SK-N-SH (cell line): ENCODE data around the gene GPLD1. TPM values are rescaled to one million over a fixed set of nuclear protein-coding genes. Genes with fewer than 3 reads are reported as not detected.

Experiments
- CTCF ChIA-PET: fragments of 300-600, 350-600 bp; formaldehyde crosslinking; extraction: SDS; loops from one replicate; lab custom pipeline; 2021; lab: Yijun Ruan, JAX
- POLR2A ChIA-PET: fragments of 350-600 bp; sonication (Branson Sonifier 250); formaldehyde crosslinking; extraction: SDS; loops from one replicate; lab custom pipeline; 2020; ENCODE audit warnings: antibody characterized with exemption, inconsistent platforms; lab: Yijun Ruan, JAX
- DNase-seq: peaks from one replicate; pipeline ENCODE4 v3.0.0; 2012
- H2AFZ ChIP-seq: fragments of 200-600 bp; sonication (generic); 2 replicates; pipeline ENCODE4 v1.8.1; 2016; ENCODE audit warnings: antibody characterized with exemption, mild to moderate bottlenecking, low read depth
- H3F3A ChIP-seq: fragments of 200-600 bp; sonication (generic); replicated peaks from 2 replicates; pipeline ENCODE3; 2016; ENCODE audit warnings: antibody characterized with exemption, mild to moderate bottlenecking; ENCODE audit not compliant: insufficient read depth
- H3K27ac ChIP-seq, 2 experiments: fragments of 200-500 bp in 1 of 2; fragments of 200-600 bp in 1 of 2; sonication (Bioruptor generic) in 1 of 2; sonication (generic), shearing (Covaris generic) in 1 of 2; 2 replicates each; pipeline versions ENCODE4 v1.5.1 to v1.6.1; 2014 to 2016; ENCODE audit warnings: low read depth in 2 of 2, inconsistent platforms in 1 of 2, low read length in 1 of 2, mild to moderate bottlenecking in 1 of 2, mixed read lengths in 1 of 2
- H3K27me3 ChIP-seq: fragments of 200-600 bp; sonication (generic), shearing (Covaris generic); 2 replicates; pipeline ENCODE4 v1.6.1; 2016; ENCODE audit warnings: mixed run types; ENCODE audit not compliant: insufficient read depth
- H3K36me3 ChIP-seq, 2 experiments: fragments of 200-500 bp in 1 of 2; fragments of 200-600 bp in 1 of 2; sonication (Bioruptor generic) in 1 of 2; sonication (generic) in 1 of 2; replicated peaks in 1 of 2; 2 replicates each; pipeline versions ENCODE3 to v1.5.1; 2014 to 2016; ENCODE audit warnings: low read length in 1 of 2, mild to moderate bottlenecking in 1 of 2; ENCODE audit not compliant: insufficient read depth in 2 of 2, control insufficient read depth in 1 of 2
- H3K4me1 ChIP-seq, 2 experiments: fragments of 200-500 bp in 1 of 2; fragments of 200-600 bp in 1 of 2; sonication (Bioruptor generic) in 1 of 2; sonication (generic), shearing (Covaris generic) in 1 of 2; 2 replicates each; pipeline versions ENCODE4 v1.5.1 to v1.6.1; 2014 to 2016; ENCODE audit warnings: low read depth in 1 of 2, low read length in 1 of 2, mixed run types in 1 of 2; ENCODE audit not compliant: insufficient read depth in 2 of 2, control insufficient read depth in 1 of 2
- H3K4me2 ChIP-seq: fragments of 200-600 bp; sonication (generic), shearing (Covaris generic); 2 replicates; pipeline ENCODE4 v1.6.1; 2017; ENCODE audit warnings: mixed run types
- H3K4me3 ChIP-seq, 2 experiments: fragments of 200-500 bp in 1 of 2; fragments of 200-600 bp in 1 of 2; sonication (Bioruptor generic) in 1 of 2; sonication (generic), shearing (Covaris generic) in 1 of 2; 2 replicates each; pipeline versions ENCODE4 v1.5.1 to v1.8.1; 2014 to 2016; ENCODE audit warnings: low read depth in 2 of 2, inconsistent platforms in 1 of 2, low read length in 1 of 2, mild to moderate bottlenecking in 1 of 2, mixed read lengths in 1 of 2, moderate library complexity in 1 of 2
- H3K79me2 ChIP-seq: fragments of 200-600 bp; sonication (generic); 2 replicates; pipeline ENCODE4 v1.8.1; 2017; ENCODE audit warnings: mild to moderate bottlenecking; ENCODE audit not compliant: insufficient read depth
- H3K9ac ChIP-seq: fragments of 200-600 bp; sonication (generic); 2 replicates; pipeline ENCODE4 v1.6.1; 2017; ENCODE audit warnings: mixed run types
- H3K9me2 ChIP-seq: fragments of 200-600 bp; sonication (generic); 2 replicates; pipeline ENCODE4 v1.6.1; 2017; ENCODE audit warnings: mixed run types
- H3K9me3 ChIP-seq: fragments of 200-600 bp; sonication (generic); 2 replicates; pipeline ENCODE4 v1.6.1; 2017; ENCODE audit warnings: mixed run types, mild to moderate bottlenecking, moderate library complexity
- H4K20me1 ChIP-seq: fragments of 200-600 bp; sonication (generic); 2 replicates; pipeline ENCODE4 v1.6.1; 2017; ENCODE audit warnings: mild to moderate bottlenecking, mixed run types; ENCODE audit not compliant: insufficient read depth
- CTCF ChIP-seq: fragments of 200-600 bp; sonication (generic); IDR thresholded peaks from 2 replicates; pipeline ENCODE4 v1.6.1; 2017; ENCODE audit warnings: antibody characterized with exemption, mild to moderate bottlenecking, moderate library complexity
- EP300 ChIP-seq, 2 experiments: IDR thresholded peaks; 2 replicates each; pipeline versions ENCODE4 v1.4.0 to v1.6.1; 2012; ENCODE audit warnings: borderline replicate concordance in 1 of 2, low read depth in 1 of 2, low read length in 1 of 2
- FOXJ3 ChIP-seq: sonication (generic); formaldehyde crosslinking; IDR thresholded peaks from 2 replicates; pipeline ENCODE4 v1.5.1; 2020; ENCODE audit warnings: mild to moderate bottlenecking, missing genetic modification reagents
- GABPA ChIP-seq: IDR thresholded peaks from 2 replicates; pipeline ENCODE4 v1.4.0; 2012; ENCODE audit warnings: low read depth, mild to moderate bottlenecking
- MAX ChIP-seq: IDR thresholded peaks from 2 replicates; pipeline ENCODE4 v1.4.0; 2012; ENCODE audit warnings: low read depth
- MXI1 ChIP-seq: IDR thresholded peaks from 2 replicates; pipeline ENCODE4 v1.6.1; 2012; ENCODE audit warnings: mild to moderate bottlenecking, low read depth, low read length, improper control_type of control experiment
- POLR2AphosphoS5 ChIP-seq: IDR thresholded peaks from 2 replicates; pipeline ENCODE4 v1.6.1; 2012; ENCODE audit warnings: low read depth, low read length
- RCOR1 ChIP-seq: fragments of 150-350 bp; IDR thresholded peaks from 2 replicates; pipeline ENCODE4 v1.6.1; 2017; ENCODE audit warnings: antibody characterized with exemption, low read length
- RFX5 ChIP-seq: IDR thresholded peaks from 2 replicates; pipeline ENCODE4 v1.6.1; 2012; ENCODE audit warnings: mild to moderate bottlenecking, improper control_type of control experiment, low read length
- RXRA ChIP-seq: IDR thresholded peaks from 2 replicates; pipeline ENCODE4 v1.4.0; 2012; ENCODE audit warnings: low read depth, mild to moderate bottlenecking, borderline replicate concordance
- TEAD4 ChIP-seq: IDR thresholded peaks from 2 replicates; pipeline ENCODE4 v1.4.0; 2012; ENCODE audit warnings: mild to moderate bottlenecking, borderline replicate concordance; ENCODE audit not compliant: insufficient read depth
- WGBS: methylation state at CpG from one replicate; pipeline ENCODE4 v1.1.6; 2017; ENCODE audit warnings: low lambda C conversion rate; 5-methylcytosine and 5-hydroxymethylcytosine counted together
- polyA plus RNA-seq, 3 experiments: library from polyadenylated mRNA; depleted of rRNA; stranded (reverse); fragments of >200 nt; gene quantifications; 2 replicates each; pipeline ENCODE4 v1.2.3, GENCODE V29; 2012
- TF ChIP-seq, protein P1 (sequence below): fragments of 150-350 bp; IDR thresholded peaks from 2 replicates; pipeline ENCODE4 v1.6.1; 2017; ENCODE audit warnings: antibody characterized with exemption, low read length, low read depth, borderline replicate concordance
- TF ChIP-seq, protein P2 (sequence below): IDR thresholded peaks from 2 replicates; pipeline ENCODE4 v1.6.1; 2012; ENCODE audit warnings: mild to moderate bottlenecking, low read depth, low read length, moderate library complexity

Gene GPLD1
- polyA plus RNA-seq, 1 of the 3 experiments (the other 2 are of a cell fraction) = 0.94 TPM

- no peak overlapping the region for H2AFZ ChIP-seq
- H3K27ac ChIP-seq = no peak overlapping the region
- DNase-seq = no peak
- no peak overlapping the region for H3K9ac ChIP-seq
- H3K27me3 ChIP-seq = no peaks in the 10 kb centered on the region
- CTCF ChIA-PET = interaction anchor here (1.0 to 3.5 kb wide), 2 partner anchors 17 to 537 kb away, joined by 6 to 20 read pairs; partner anchors contain the start of gene ALDH5A1
- no peak overlapping the region for H3K4me3 ChIP-seq
- 92% methylated on average over 1 of the region's 1 CpG for WGBS
- no peak overlapping the region for H3K4me2 ChIP-seq
- H3K79me2 ChIP-seq = no peaks in the 10 kb centered on the region
- H3K9me3 ChIP-seq = no peaks in the 10 kb centered on the region
- TF ChIP-seq GABPA = no peak
- TF ChIP-seq EP300 (IDR thresholded peaks at IDR 0.05; ENCODE audit: borderline replicate concordance in 1 of 2, low read depth in 1 of 2, low read length in 1 of 2) = no peak
- TF ChIP-seq MAX = no peak
- TF ChIP-seq, protein P1, sequence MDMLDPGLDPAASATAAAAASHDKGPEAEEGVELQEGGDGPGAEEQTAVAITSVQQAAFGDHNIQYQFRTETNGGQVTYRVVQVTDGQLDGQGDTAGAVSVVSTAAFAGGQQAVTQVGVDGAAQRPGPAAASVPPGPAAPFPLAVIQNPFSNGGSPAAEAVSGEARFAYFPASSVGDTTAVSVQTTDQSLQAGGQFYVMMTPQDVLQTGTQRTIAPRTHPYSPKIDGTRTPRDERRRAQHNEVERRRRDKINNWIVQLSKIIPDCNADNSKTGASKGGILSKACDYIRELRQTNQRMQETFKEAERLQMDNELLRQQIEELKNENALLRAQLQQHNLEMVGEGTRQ = no peak
- TF ChIP-seq RCOR1 = no peak
- TF ChIP-seq TEAD4 = no peak
- no peak for TF ChIP-seq RXRA
- no peak for TF ChIP-seq FOXJ3 (CRISPR knock-in tag)
- TF ChIP-seq, protein P2, sequence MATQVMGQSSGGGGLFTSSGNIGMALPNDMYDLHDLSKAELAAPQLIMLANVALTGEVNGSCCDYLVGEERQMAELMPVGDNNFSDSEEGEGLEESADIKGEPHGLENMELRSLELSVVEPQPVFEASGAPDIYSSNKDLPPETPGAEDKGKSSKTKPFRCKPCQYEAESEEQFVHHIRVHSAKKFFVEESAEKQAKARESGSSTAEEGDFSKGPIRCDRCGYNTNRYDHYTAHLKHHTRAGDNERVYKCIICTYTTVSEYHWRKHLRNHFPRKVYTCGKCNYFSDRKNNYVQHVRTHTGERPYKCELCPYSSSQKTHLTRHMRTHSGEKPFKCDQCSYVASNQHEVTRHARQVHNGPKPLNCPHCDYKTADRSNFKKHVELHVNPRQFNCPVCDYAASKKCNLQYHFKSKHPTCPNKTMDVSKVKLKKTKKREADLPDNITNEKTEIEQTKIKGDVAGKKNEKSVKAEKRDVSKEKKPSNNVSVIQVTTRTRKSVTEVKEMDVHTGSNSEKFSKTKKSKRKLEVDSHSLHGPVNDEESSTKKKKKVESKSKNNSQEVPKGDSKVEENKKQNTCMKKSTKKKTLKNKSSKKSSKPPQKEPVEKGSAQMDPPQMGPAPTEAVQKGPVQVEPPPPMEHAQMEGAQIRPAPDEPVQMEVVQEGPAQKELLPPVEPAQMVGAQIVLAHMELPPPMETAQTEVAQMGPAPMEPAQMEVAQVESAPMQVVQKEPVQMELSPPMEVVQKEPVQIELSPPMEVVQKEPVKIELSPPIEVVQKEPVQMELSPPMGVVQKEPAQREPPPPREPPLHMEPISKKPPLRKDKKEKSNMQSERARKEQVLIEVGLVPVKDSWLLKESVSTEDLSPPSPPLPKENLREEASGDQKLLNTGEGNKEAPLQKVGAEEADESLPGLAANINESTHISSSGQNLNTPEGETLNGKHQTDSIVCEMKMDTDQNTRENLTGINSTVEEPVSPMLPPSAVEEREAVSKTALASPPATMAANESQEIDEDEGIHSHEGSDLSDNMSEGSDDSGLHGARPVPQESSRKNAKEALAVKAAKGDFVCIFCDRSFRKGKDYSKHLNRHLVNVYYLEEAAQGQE = no peak
- no peak for TF ChIP-seq CTCF
- TF ChIP-seq POLR2AphosphoS5 = no peak
- no peak for TF ChIP-seq RFX5
- no peak for TF ChIP-seq MXI1
- TF ChIP-seq, all 33 proteins: peak for 0
- H3K9me2 ChIP-seq = no peaks in the 10 kb centered on the region
- no peaks in the 10 kb centered on the region for H3K36me3 ChIP-seq
- H3F3A ChIP-seq = no peaks in the 10 kb centered on the region
- no peaks in the 10 kb centered on the region for H4K20me1 ChIP-seq
- POLR2A ChIA-PET = no interaction called here
- H3K4me1 ChIP-seq = no peaks in the 10 kb centered on the region
Measured at GRCh38 chr6:24477070-24477469, 12.3 kb downstream of the GPLD1 start.
